ENCODE measurements around the gene ZNF385B.
"Not testable (repeated sequence)": the region's sequence is repeated elsewhere in the genome, so short reads cannot be mapped to it uniquely, and the experiment has no call there.

ZNF385B gene

DNA sequence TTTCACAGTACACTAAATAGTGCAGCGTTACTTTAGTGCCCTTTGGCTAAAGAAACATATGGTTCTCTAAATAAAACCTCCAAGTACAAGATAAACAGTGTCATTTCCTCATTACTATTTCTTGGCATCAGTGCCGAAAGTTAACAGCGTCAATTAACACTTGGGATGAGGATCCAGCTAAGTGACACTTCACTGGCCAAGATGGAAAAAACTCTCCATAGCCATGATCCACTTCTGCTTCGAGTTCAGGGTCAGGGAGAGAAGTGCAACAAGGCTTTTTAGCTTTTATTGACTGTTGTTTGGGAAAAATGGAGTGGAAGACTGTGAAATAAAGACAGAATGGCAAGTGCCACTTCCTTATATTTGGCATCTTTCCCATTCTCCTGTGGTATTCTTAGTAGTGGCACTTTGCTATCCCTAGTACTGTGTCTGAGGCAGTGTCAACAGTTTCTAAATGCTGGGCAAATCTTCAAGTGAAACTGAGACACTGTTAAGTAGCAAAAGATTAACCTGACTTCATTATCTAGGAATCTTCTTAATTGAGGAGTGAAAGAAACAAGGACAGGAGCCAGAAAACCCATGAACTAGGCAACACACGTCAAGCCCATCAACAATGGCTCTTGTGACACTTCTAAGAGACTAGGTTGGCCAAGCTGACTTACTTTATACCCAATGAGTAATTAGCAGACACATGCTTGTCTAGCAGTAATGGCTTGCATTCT lies 374.2 kb downstream of the ZNF385B start:
- Histone ChIP-seq H3K27ac (ENCODE audit: low read length) (no peak overlapping the region), H3K9ac (ENCODE audit: low read depth, low read length) (no peak overlapping the region), H3K4me1 (ENCODE audit: insufficient read depth, low read length) (no peaks in the 10 kb centered on the region), H3K27me3 (ENCODE audit: insufficient read depth, low read length) (no peaks in the 10 kb centered on the region), H3K36me3 (ENCODE audit: insufficient read depth, low read depth, low read length) (no peaks in the 10 kb centered on the region), H3K9me3 (ENCODE audit: insufficient read depth, low read depth, low read length) (no peaks in the 10 kb centered on the region), H3K4me3 (ENCODE audit: low read length) (no peak overlapping the region)

DNA sequence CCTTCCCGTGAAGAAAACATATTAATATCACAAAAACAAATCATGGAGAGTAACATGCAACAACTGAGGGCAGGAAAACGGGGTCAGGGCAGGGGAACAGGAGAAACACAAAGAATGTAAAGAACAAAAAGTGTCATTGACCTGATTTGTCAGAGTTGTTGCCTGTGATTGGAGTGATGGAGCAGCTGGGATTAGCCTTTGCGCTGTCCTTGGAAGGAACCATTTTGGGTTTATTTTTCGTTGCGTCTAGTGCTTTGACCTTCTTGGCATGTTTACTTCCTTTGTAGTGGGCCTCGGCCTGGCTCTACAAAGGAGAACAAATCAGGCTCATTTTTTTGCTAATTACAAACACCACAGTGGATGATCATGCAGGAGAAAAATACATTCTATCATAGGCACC lies 378.3 kb downstream of the ZNF385B start:
- no peaks in the 10 kb centered on the region for H3K36me3 ChIP-seq (ENCODE audit: insufficient read depth, low read depth, low read length)
- H3K4me1 ChIP-seq (ENCODE audit: insufficient read depth, low read length) = no peaks in the 10 kb centered on the region
- H3K27me3 ChIP-seq (ENCODE audit: insufficient read depth, low read length) = no peaks in the 10 kb centered on the region
- H3K27ac ChIP-seq (ENCODE audit: low read length) = no peak overlapping the region
- H3K4me3 ChIP-seq (ENCODE audit: low read length) = no peak overlapping the region
- H3K9ac ChIP-seq (ENCODE audit: low read depth, low read length) = no peak overlapping the region
- H3K9me3 ChIP-seq (ENCODE audit: insufficient read depth, low read depth, low read length) = no peaks in the 10 kb centered on the region

DNA sequence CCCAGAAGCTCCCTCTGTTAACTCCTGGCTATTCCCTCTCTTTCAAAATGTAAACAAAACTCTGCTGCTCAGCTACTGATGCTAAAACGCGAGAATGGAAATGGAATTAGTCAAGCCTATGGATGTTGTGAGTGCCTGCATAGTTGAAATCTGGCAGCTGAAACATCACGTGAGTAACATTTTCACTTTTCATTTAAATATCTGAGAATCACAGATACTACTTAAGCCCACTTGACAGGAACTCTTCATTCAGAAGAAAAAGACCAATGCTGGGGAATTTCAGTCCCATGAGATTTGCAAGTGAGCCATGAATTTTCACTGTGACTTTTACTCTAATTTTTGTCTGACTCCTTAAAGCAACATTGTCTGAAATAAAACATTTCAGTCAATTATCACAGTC lies 381.5 kb downstream of the ZNF385B start:
- Histone ChIP-seq H3K27me3 (ENCODE audit: insufficient read depth, low read length) (no peaks in the 10 kb centered on the region), H3K27ac (ENCODE audit: low read length) (no peak overlapping the region), H3K9me3 (ENCODE audit: insufficient read depth, low read depth, low read length) (no peaks in the 10 kb centered on the region), H3K4me3 (ENCODE audit: low read length) (no peak overlapping the region), H3K4me1 (ENCODE audit: insufficient read depth, low read length) (no peaks in the 10 kb centered on the region), H3K36me3 (ENCODE audit: insufficient read depth, low read depth, low read length) (no peaks in the 10 kb centered on the region), H3K9ac (ENCODE audit: low read depth, low read length) (no peak overlapping the region)

DNA sequence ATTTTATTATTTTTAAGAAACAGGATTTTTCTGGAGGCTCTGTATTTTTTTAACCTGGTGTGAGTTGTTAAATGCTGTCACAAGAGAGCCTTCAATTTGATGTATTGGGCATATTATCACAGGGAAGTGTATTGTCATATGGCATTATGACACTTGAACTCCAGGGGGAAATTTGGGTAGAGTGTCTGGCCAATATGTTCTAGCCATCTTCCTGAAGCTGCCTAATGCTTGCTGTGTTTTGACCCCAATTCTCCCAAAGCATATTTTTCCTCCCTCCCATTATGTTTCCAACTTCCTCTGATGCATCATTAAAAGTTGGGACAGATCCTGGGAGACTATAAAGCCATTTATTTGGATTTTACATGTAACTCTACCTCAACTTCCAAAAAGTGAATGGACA lies 382.6 kb downstream of the ZNF385B start:
- Histone ChIP-seq H3K4me1 (ENCODE audit: insufficient read depth, low read length) (no peaks in the 10 kb centered on the region), H3K27ac (ENCODE audit: low read length) (no peak overlapping the region), H3K4me3 (ENCODE audit: low read length) (no peak overlapping the region), H3K36me3 (ENCODE audit: insufficient read depth, low read depth, low read length) (no peaks in the 10 kb centered on the region), H3K27me3 (ENCODE audit: insufficient read depth, low read length) (no peaks in the 10 kb centered on the region), H3K9me3 (ENCODE audit: insufficient read depth, low read depth, low read length) (no peaks in the 10 kb centered on the region), H3K9ac (ENCODE audit: low read depth, low read length) (no peak overlapping the region)

DNA sequence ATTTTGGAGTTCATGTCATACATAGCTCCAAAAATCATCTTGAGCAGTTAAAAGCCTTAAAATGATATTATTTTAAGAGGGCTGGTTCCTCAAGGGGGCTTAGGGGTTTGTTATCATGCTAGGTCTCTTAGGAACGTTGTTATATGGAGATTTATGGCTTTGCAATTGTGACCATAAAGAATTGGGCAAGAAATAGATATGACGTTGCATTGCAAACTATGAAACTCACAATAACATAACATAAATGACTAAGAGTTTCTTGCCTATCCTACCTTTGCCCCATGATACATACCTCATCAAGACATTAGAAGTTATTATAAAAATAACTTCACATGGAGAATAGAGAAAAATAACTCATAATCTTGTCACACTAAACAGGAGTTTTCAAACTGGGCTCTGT lies 390.4 kb downstream of the ZNF385B start:
- Histone ChIP-seq H3K27me3 (ENCODE audit: insufficient read depth, low read length) (no peaks in the 10 kb centered on the region), H3K9me3 (ENCODE audit: insufficient read depth, low read depth, low read length) (no peaks in the 10 kb centered on the region), H3K9ac (ENCODE audit: low read depth, low read length) (no peak overlapping the region), H3K4me3 (ENCODE audit: low read length) (no peak overlapping the region), H3K4me1 (ENCODE audit: insufficient read depth, low read length) (peaks cover 7% of the 10 kb centered on the region; the same call in 1 of the 2 replicates), H3K27ac (ENCODE audit: low read length) (no peak overlapping the region), H3K36me3 (ENCODE audit: insufficient read depth, low read depth, low read length) (no peaks in the 10 kb centered on the region)

DNA sequence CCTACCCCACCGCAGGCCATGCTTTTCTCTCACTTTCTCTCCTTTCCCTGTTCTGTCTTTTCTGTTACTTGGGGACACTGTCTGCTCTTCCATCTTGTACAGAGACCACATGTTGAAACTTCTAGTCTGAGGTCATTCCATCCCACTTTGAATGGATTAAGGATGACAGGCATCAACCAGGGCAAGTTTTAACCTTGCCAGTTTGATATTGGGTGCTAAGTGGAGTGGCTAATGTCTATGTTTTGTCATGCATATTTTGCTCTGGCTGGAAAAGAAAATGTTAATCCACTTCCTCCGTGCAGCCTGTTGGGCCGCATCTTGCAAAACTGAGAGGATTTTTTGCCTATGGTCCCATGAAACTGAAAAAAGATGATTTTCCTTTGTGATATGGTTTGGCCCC lies 391.3 kb downstream of the ZNF385B start:
- Histone ChIP-seq H3K9ac (ENCODE audit: low read depth, low read length) (no peak overlapping the region), H3K36me3 (ENCODE audit: insufficient read depth, low read depth, low read length) (no peaks in the 10 kb centered on the region), H3K27me3 (ENCODE audit: insufficient read depth, low read length) (no peaks in the 10 kb centered on the region), H3K4me1 (ENCODE audit: insufficient read depth, low read length) (peaks cover 7% of the 10 kb centered on the region; the same call in 1 of the 2 replicates), H3K9me3 (ENCODE audit: insufficient read depth, low read depth, low read length) (no peaks in the 10 kb centered on the region), H3K4me3 (ENCODE audit: low read length) (no peak overlapping the region), H3K27ac (ENCODE audit: low read length) (no peak overlapping the region)

DNA sequence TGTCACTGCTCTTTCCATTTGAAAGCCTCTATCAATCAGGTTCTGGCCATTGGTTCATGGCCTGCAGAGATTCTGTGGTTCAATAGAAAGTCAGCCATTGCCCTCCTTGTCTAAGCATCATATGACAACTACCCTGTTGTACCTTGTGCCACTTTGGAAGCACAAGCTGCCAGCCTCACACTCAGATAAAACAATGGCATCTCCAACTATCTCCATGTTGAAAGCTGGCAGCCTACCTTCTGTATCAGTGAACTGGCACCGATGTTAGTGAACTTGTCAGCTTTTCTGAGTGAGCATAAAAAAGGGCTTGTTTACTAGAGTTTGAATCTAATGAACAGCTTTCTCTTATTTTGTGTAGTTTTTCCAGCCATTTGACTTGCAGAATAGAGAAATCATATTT lies 393.5 kb downstream of the ZNF385B start:
- H3K9ac ChIP-seq (ENCODE audit: low read depth, low read length) = no peak overlapping the region
- no peaks in the 10 kb centered on the region for H3K36me3 ChIP-seq (ENCODE audit: insufficient read depth, low read depth, low read length)
- H3K4me3 ChIP-seq (ENCODE audit: low read length) = no peak overlapping the region
- H3K27me3 ChIP-seq (ENCODE audit: insufficient read depth, low read length) = no peaks in the 10 kb centered on the region
- no peak overlapping the region for H3K27ac ChIP-seq (ENCODE audit: low read length)
- peaks cover 7% of the 10 kb centered on the region; the same call in 1 of the 2 replicates for H3K4me1 ChIP-seq (ENCODE audit: insufficient read depth, low read length)
- H3K9me3 ChIP-seq (ENCODE audit: insufficient read depth, low read depth, low read length) = 0 out of 2 replicates have a peak, but pooled peaks cover 3% of the 10 kb centered on the region

DNA sequence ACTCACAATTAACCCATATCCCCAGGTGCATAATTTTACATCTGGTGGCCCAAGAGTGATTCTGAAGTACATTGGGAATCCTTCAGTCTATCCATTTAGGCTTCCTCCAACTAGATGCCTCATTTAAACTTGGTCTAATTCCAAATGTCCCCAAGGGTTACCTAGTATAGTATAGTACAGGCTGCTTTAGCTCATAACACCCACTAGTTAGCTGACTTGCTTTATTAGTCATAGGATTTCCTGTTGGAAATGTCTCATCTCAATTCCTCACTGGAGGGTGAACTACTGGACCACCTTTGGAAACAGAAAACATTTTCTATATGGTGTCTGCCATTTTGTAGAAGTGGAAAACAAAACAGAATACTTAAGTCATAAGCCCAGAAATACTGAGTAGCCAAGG lies 394.3 kb downstream of the ZNF385B start:
- H3K27me3 ChIP-seq (ENCODE audit: insufficient read depth, low read length) = no peaks in the 10 kb centered on the region

DNA sequence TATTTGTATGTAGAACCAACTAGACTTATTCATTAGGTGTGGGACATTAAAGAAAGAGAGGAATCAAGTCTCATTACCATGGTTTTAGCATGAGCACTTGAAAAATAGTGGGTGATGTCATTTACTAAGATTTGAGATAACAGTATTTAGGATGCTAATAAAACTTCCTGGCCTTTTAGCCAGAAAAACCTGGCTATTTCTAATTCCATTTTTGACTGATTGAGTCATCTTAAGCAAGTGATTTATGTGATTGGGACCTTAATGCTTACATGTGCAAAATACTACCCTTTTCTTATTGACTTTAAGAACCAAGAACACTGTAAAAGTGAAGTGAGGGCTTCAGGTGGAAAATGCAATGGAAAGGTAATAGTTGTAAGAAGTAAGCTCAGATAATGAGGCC lies 400.0 kb downstream of the ZNF385B start:
- Histone ChIP-seq H3K27ac (ENCODE audit: low read length) (no peak overlapping the region), H3K4me1 (ENCODE audit: insufficient read depth, low read length) (no peaks in the 10 kb centered on the region), H3K36me3 (ENCODE audit: insufficient read depth, low read depth, low read length) (no peaks in the 10 kb centered on the region)

More for the DNA sequence above, 394.3 kb downstream of the ZNF385B start:
- Histone ChIP-seq H3K27ac (ENCODE audit: low read length) (no peak overlapping the region), H3K9me3 (ENCODE audit: insufficient read depth, low read depth, low read length) (0 out of 2 replicates have a peak, but pooled peaks cover 3% of the 10 kb centered on the region), H3K9ac (ENCODE audit: low read depth, low read length) (no peak overlapping the region), H3K4me3 (ENCODE audit: low read length) (no peak overlapping the region), H3K4me1 (ENCODE audit: insufficient read depth, low read length) (peaks cover 7% of the 10 kb centered on the region; the same call in 1 of the 2 replicates), H3K36me3 (ENCODE audit: insufficient read depth, low read depth, low read length) (no peaks in the 10 kb centered on the region)

DNA sequence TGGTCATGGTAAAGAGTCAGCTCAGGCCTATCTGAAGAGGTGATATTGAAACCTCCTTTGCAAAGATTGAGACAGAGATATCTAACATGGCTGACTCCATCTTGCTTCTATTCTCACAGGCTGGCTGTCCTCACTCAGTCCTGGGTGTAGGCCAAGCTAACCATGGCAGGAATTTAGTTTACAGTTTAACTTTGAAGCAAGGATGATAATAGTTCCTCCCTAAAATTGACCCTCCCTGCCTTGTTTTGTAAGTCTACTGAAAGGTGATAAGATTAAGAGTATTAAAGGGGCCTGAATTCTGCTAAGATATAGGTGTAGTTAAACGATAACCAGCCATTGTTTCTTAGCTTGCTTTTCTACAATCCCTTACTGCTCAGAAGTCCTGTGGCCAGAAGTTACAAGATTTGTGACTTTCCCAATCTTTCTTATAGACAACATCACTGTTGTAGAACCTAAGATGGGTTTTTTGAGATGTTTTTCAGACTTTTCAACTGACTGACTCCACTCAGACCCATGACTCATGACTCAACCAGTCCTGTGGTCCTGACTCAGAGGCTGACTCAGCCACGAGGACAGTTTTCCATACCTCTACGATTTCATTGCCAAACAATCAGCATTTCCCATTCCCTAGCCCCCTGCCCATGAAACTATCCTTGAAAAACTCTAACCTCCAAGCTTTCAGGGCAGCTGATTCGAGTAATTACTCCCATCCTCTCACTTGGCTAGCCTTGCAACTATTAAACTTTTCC lies 401.1 kb downstream of the ZNF385B start:
- no peak overlapping the region for H3K9ac ChIP-seq (ENCODE audit: low read depth, low read length)
- H3K27ac ChIP-seq (ENCODE audit: low read length) = no peak overlapping the region
- H3K9me3 ChIP-seq (ENCODE audit: insufficient read depth, low read depth, low read length) = peaks cover 11% of the 10 kb centered on the region; the same call in 1 of the 2 replicates
- no peaks in the 10 kb centered on the region for H3K36me3 ChIP-seq (ENCODE audit: insufficient read depth, low read depth, low read length)
- no peaks in the 10 kb centered on the region for H3K27me3 ChIP-seq (ENCODE audit: insufficient read depth, low read length)
- no peaks in the 10 kb centered on the region for H3K4me1 ChIP-seq (ENCODE audit: insufficient read depth, low read length)
- H3K4me3 ChIP-seq (ENCODE audit: low read length) = no peak overlapping the region

More for the DNA sequence above, 400.0 kb downstream of the ZNF385B start:
- no peak overlapping the region for H3K4me3 ChIP-seq (ENCODE audit: low read length)
- no peak overlapping the region for H3K9ac ChIP-seq (ENCODE audit: low read depth, low read length)
- peaks cover 11% of the 10 kb centered on the region; the same call in 1 of the 2 replicates for H3K9me3 ChIP-seq (ENCODE audit: insufficient read depth, low read depth, low read length)
- no peaks in the 10 kb centered on the region for H3K27me3 ChIP-seq (ENCODE audit: insufficient read depth, low read length)

DNA sequence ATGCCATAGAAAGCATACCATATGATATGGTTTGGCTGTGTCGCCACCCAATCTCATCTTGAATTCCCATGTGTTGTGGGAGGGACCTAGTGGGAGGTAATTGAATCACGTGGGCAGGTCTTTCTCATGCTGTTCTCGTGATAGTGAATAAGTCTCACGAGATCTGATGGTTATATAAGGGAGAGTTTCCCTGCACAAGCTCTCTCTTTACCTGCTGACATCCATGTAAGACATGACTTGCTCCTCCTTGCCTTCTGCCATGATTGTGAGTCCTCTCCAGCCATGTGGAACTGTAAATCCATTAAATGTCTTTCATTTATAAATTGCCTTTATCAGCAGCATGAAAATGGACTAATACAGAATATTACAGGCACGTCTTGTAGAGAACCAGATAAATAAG lies 403.3 kb downstream of the ZNF385B start:
- not testable (repeated sequence) for H3K27me3 ChIP-seq (ENCODE audit: insufficient read depth, low read length); H3K4me3 ChIP-seq (ENCODE audit: low read length); H3K9me3 ChIP-seq (ENCODE audit: insufficient read depth, low read depth, low read length); H3K9ac ChIP-seq (ENCODE audit: low read depth, low read length); H3K27ac ChIP-seq (ENCODE audit: low read length); H3K4me1 ChIP-seq (ENCODE audit: insufficient read depth, low read length); H3K36me3 ChIP-seq (ENCODE audit: insufficient read depth, low read depth, low read length)

DNA sequence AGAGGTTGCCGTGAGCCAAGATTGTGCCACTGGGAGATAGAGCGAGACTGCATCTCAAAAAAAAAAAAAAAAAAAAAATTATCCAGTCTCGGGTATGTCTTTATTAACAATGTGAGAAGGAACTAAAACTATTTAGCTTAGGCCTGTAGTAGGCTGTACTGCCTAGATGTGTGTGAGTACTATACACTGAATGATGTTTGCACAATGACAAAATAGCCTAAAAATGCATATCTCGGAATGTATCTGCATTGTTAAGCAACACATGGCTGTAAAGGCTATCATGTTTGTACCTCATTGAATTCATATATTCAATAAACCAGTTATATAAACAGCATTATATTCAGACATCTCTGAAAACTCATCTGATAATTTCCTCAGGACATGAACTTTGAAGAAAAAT lies 405.6 kb downstream of the ZNF385B start:
- no peak overlapping the region for H3K9ac ChIP-seq (ENCODE audit: low read depth, low read length)
- no peaks in the 10 kb centered on the region for H3K4me1 ChIP-seq (ENCODE audit: insufficient read depth, low read length)
- no peaks in the 10 kb centered on the region for H3K27me3 ChIP-seq (ENCODE audit: insufficient read depth, low read length)
- H3K9me3 ChIP-seq (ENCODE audit: insufficient read depth, low read depth, low read length) = peaks cover 8% of the 10 kb centered on the region; the same call in 1 of the 2 replicates
- H3K4me3 ChIP-seq (ENCODE audit: low read length) = no peak overlapping the region
- no peaks in the 10 kb centered on the region for H3K36me3 ChIP-seq (ENCODE audit: insufficient read depth, low read depth, low read length)
- no peak overlapping the region for H3K27ac ChIP-seq (ENCODE audit: low read length)

Measured in iPS-20b (cell line).